IMR-90 (cell line): ENCODE data around the gene MED12L. TPM values are rescaled to one million over a fixed set of nuclear protein-coding genes. Genes with fewer than 3 reads are reported as not detected.
A peak's percentile ranks its signal among the peaks of the same experiment; 100 is the strongest.

Experiments used
- ATAC-seq: fragments of 200-7000 bp; cut with Tn5 transposase; 2 replicates; pipeline ENCODE4 v1.9.1; 2020; ENCODE audit warnings: low read depth, mild to moderate bottlenecking, moderate library complexity
- BruUV-seq: library from RNA; stranded (reverse); fragments of 400-500 nt; replicated peaks from 2 replicates; lab custom pipeline; 2021; lab: Mats Ljungman, UMichigan
- CTCF ChIA-PET: fragments of 300-600 bp; formaldehyde crosslinking; extraction: SDS; loops from one replicate; lab custom pipeline; 2021; ENCODE audit warnings: antibody characterized with exemption; lab: Yijun Ruan, JAX
- POLR2A ChIA-PET: fragments of 300-600 bp; sonication (Branson Sonifier 250); formaldehyde crosslinking; loops from one replicate; lab custom pipeline; 2022; ENCODE audit warnings: antibody characterized with exemption; ENCODE audit not compliant: unreplicated experiment; lab: Charles Lee
- DNase-seq: peaks from one replicate; pipeline ENCODE4 v3.0.0; 2013
- H2AFZ ChIP-seq: replicated peaks from 2 replicates; pipeline ENCODE3; 2013; ENCODE audit warnings: low read length, mild to moderate bottlenecking; ENCODE audit not compliant: poor library complexity
- H2AK5ac ChIP-seq: 2 replicates; pipeline ENCODE4 v1.6.1; 2013; ENCODE audit warnings: low read depth, low read length, inconsistent platforms
- H2AK9ac ChIP-seq: replicated peaks from 2 replicates; pipeline ENCODE3; 2013; ENCODE audit warnings: mild to moderate bottlenecking, low read depth, low read length, moderate library complexity; ENCODE audit not compliant: poor library complexity
- H2BK120ac ChIP-seq: 2 replicates; pipeline ENCODE4 v1.6.1; 2013; ENCODE audit warnings: low read depth, low read length, inconsistent platforms
- H2BK15ac ChIP-seq: 3 replicates; pipeline ENCODE4 v1.6.1; 2013; ENCODE audit warnings: low read depth, low read length, inconsistent platforms
- H2BK20ac ChIP-seq: 2 replicates; pipeline ENCODE4 v1.6.1; 2013; ENCODE audit warnings: low read depth, mild to moderate bottlenecking, inconsistent platforms, low read length, moderate library complexity
- H2BK5ac ChIP-seq: 2 replicates; pipeline ENCODE4 v1.6.1; 2013; ENCODE audit warnings: mild to moderate bottlenecking, low read depth, low read length, inconsistent platforms; ENCODE audit not compliant: poor library complexity, severe bottlenecking
- H3K14ac ChIP-seq: replicated peaks from 2 replicates; pipeline ENCODE4 v1.6.1; 2013; ENCODE audit warnings: low read depth, low read length, inconsistent platforms
- H3K18ac ChIP-seq: 2 replicates; pipeline ENCODE4 v1.6.1; 2013; ENCODE audit warnings: low read depth, low read length, control low read depth
- H3K23ac ChIP-seq: 2 replicates; pipeline ENCODE4 v1.6.1; 2013; ENCODE audit warnings: low read depth, low read length, inconsistent platforms
- H3K27ac ChIP-seq: 2 replicates; pipeline ENCODE4 v1.5.1; 2013; ENCODE audit warnings: mild to moderate bottlenecking, control low read depth, low read length; ENCODE audit not compliant: insufficient read depth
- H3K27me3 ChIP-seq: 2 replicates; pipeline ENCODE4 v1.6.1; 2013; ENCODE audit warnings: low read length; ENCODE audit not compliant: control insufficient read depth, insufficient read depth
- H3K36me3 ChIP-seq: 2 replicates; pipeline ENCODE4 v1.6.1; 2013; ENCODE audit warnings: low read length, mixed read lengths; ENCODE audit not compliant: control insufficient read depth, insufficient read depth
- H3K4ac ChIP-seq: 2 replicates; pipeline ENCODE4 v1.6.1; 2013; ENCODE audit warnings: low read depth, low read length, inconsistent platforms
- H3K4me1 ChIP-seq: 2 replicates; pipeline ENCODE4 v1.6.1; 2013; ENCODE audit warnings: low read length, mixed read lengths; ENCODE audit not compliant: control insufficient read depth, insufficient read depth
- H3K4me2 ChIP-seq: 2 replicates; pipeline ENCODE4 v1.6.1; 2013; ENCODE audit warnings: low read depth, mild to moderate bottlenecking, control low read depth, low read length, moderate library complexity
- H3K4me3 ChIP-seq: 2 replicates; pipeline ENCODE4 v1.5.1; 2013; ENCODE audit warnings: low read depth, mild to moderate bottlenecking, control low read depth, low read length, moderate library complexity; ENCODE audit not compliant: insufficient read depth
- H3K56ac ChIP-seq: 2 replicates; pipeline ENCODE4 v1.6.1; 2013; ENCODE audit warnings: low read length, inconsistent platforms; ENCODE audit not compliant: insufficient read depth; ENCODE audit errors: extremely low read depth
- H3K79me1 ChIP-seq, 2 experiments: 2 replicates each; pipeline ENCODE4 v1.6.1; 2013; ENCODE audit warnings: low read length in 2 of 2, inconsistent platforms in 1 of 2, low read depth in 1 of 2
- H3K9ac ChIP-seq: 2 replicates; pipeline ENCODE4 v1.6.1; 2013; ENCODE audit warnings: low read depth, low read length, control low read depth
- H3K9me1 ChIP-seq: 2 replicates; pipeline ENCODE4 v1.6.1; 2013; ENCODE audit warnings: low read length, inconsistent platforms; ENCODE audit not compliant: insufficient read depth
- H3K9me3 ChIP-seq: 2 replicates; pipeline ENCODE4 v1.6.1; 2013; ENCODE audit warnings: low read length; ENCODE audit not compliant: control insufficient read depth, insufficient read depth
- H4K20me1 ChIP-seq: 2 replicates; pipeline ENCODE4 v1.6.1; 2013; ENCODE audit warnings: low read length, inconsistent platforms; ENCODE audit not compliant: insufficient read depth
- H4K5ac ChIP-seq: 2 replicates; pipeline ENCODE4 v1.6.1; 2013; ENCODE audit warnings: mild to moderate bottlenecking, low read depth, low read length, control low read depth
- H4K8ac ChIP-seq, 2 experiments: 2 replicates each; pipeline ENCODE4 v1.6.1; 2013; ENCODE audit warnings: low read depth in 2 of 2, low read length in 2 of 2, control low read depth in 1 of 2, inconsistent platforms in 1 of 2
- H4K91ac ChIP-seq: 2 replicates; pipeline ENCODE4 v1.6.1; 2013; ENCODE audit warnings: low read depth, low read length, inconsistent platforms; ENCODE audit not compliant: insufficient read depth
- MAFK ChIP-seq: IDR thresholded peaks from 2 replicates; pipeline ENCODE4 v1.6.1; 2012; ENCODE audit warnings: low read depth, low read length, improper control_type of control experiment
- MAZ ChIP-seq: IDR thresholded peaks from 2 replicates; pipeline ENCODE4 v1.6.1; 2012; ENCODE audit warnings: low read depth, mild to moderate bottlenecking, low read length, improper control_type of control experiment, moderate library complexity, borderline replicate concordance
- RAD21 ChIP-seq: IDR thresholded peaks from 2 replicates; pipeline ENCODE4 v1.6.1; 2012; ENCODE audit warnings: low read length, improper control_type of control experiment
- RCOR1 ChIP-seq: IDR thresholded peaks from 2 replicates; pipeline ENCODE4 v1.6.1; 2012; ENCODE audit warnings: mild to moderate bottlenecking, low read length, improper control_type of control experiment; ENCODE audit not compliant: insufficient replicate concordance
- RFX5 ChIP-seq: IDR thresholded peaks from 2 replicates; pipeline ENCODE4 v1.8.0; 2012; ENCODE audit warnings: low read depth, mild to moderate bottlenecking, low read length, moderate library complexity
- WGBS, 2 experiments: methylation state at CpG; one replicate each; pipeline versions ENCODE4 v1.1.5 to v1.1.7; 2013; ENCODE audit warnings: missing lambda C conversion rate in 2 of 2; ENCODE audit not compliant: insufficient read length in 1 of 2; ENCODE audit errors: extremely low coverage in 2 of 2; 5-methylcytosine and 5-hydroxymethylcytosine counted together
- dilution Hi-C: fragments of 300-500 bp; cut with HindIII; formaldehyde crosslinking; loops from one replicate; pipeline ENCODE4 v1.14.3; 2018; ENCODE audit warnings: low sequenced_read_pairs; ENCODE audit not compliant: unreplicated experiment
- in situ Hi-C: fragments of 300-500 bp; cut with MboI; formaldehyde crosslinking; loops from 3 replicates; pipeline ENCODE4 v1.14.3; 2019; ENCODE audit warnings: low sequenced_read_pairs, inconsistent platforms, mixed read lengths
- intact Hi-C: fragments of 100-400 bp; cut with micrococcal nuclease; formaldehyde crosslinking; loops from 2 replicates; pipeline ENCODE4 v1.10.0; 2022
- polyA plus RNA-seq, 3 experiments: library from polyadenylated mRNA; depleted of rRNA; stranded (reverse); fragments of >200 nt; gene quantifications; 2 replicates each; pipeline ENCODE4 v1.2.3, GENCODE V29; 2012; ENCODE audit warnings: low replicate concordance in 1 of 3
- total RNA-seq: library from RNA; depleted of rRNA; stranded (reverse); fragments of >200 nt; gene quantifications from 2 replicates; pipeline ENCODE4 v1.2.3, GENCODE V29; 2012
- TF ChIP-seq, protein P1 (sequence below): conservative IDR thresholded peaks from 2 replicates; pipeline ENCODE4 v1.5.1; 2012; ENCODE audit warnings: mild to moderate bottlenecking, low read depth, low read length, improper control_type of control experiment
- TF ChIP-seq, protein P2 (sequence below): fragments of 150-350 bp; IDR thresholded peaks from 2 replicates; pipeline ENCODE4 v1.6.1; 2016; ENCODE audit warnings: low read depth, mild to moderate bottlenecking, low read length, moderate library complexity, borderline replicate concordance

MED12L gene
- total and polyA plus RNA-seq, 2 of the 4 experiments (the other 2 are of a cell fraction), result 0.05 to 0.18 TPM

DNA sequence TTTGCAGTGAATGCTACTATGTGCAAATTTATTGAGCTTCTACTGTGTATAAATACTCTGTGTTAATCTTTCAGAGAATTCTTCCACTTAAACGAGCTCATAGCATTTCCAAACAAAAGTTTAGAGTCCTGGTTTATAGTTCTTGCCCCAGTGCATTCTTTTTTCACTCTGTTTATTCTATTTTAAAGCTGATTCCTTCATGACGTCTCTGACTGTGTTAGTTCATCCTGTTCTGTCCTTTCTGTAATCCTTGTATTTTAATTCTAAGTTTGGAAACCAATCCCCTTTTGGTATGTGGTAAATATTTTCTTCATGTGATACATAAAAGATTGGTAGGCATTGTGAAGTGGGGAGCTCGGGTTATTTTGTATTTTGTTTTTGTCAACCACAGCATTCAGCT, 174.2 kb downstream of the MED12L start:
- in situ Hi-C loops, result no loop called here
- Histone ChIP-seq H3K9ac (no peak overlapping the region), H3K4ac (peak overlapping the region; percentile 73), H3K27ac (peak overlapping the region; percentile 87), H4K8ac (peak overlapping the region in 1 of 2 experiments; percentile 50; a peak in 1 of 4 replicates), H2BK15ac (no peak overlapping the region), H3K18ac (peak overlapping the region; percentile 84), H3K9me1 (no peaks in the 10 kb centered on the region; the same call in 1 of the 2 replicates), H3K4me3 (no peak overlapping the region), H3K36me3 (no peaks in the 10 kb centered on the region), H2AFZ (no peak overlapping the region), H3K4me2 (peak overlapping the region; percentile 53; the same call in 1 of the 2 replicates), H2AK5ac (peak overlapping the region; percentile 85; the same call in 1 of the 2 replicates), H3K9me3 (no peaks in the 10 kb centered on the region), H3K56ac (no peak overlapping the region), H3K4me1 (peaks cover 8% of the 10 kb centered on the region), H4K5ac (peak overlapping the region; percentile 92), H4K91ac (peak overlapping the region; percentile 82; the same call in 1 of the 2 replicates), H3K27me3 (no peaks in the 10 kb centered on the region), H3K14ac (peak overlapping the region; percentile 70; the same call in 1 of the 2 replicates), H3K79me1 (no peaks in the 10 kb centered on the region), H2BK20ac (0 out of 2 replicates have a peak overlapping the region, but pooled peaks have one; percentile 63), H4K20me1 (no peaks in the 10 kb centered on the region), H2AK9ac (no peak overlapping the region), H3K23ac (no peak overlapping the region), H2BK5ac (peak overlapping the region; percentile 78), H2BK120ac (peak overlapping the region; percentile 81)
- TF ChIP-seq RCOR1 (no peak), MAFK (no peak), RFX5 (no peak), RAD21 (no peak), MAZ (no peak)
- TF ChIP-seq, protein P1, sequence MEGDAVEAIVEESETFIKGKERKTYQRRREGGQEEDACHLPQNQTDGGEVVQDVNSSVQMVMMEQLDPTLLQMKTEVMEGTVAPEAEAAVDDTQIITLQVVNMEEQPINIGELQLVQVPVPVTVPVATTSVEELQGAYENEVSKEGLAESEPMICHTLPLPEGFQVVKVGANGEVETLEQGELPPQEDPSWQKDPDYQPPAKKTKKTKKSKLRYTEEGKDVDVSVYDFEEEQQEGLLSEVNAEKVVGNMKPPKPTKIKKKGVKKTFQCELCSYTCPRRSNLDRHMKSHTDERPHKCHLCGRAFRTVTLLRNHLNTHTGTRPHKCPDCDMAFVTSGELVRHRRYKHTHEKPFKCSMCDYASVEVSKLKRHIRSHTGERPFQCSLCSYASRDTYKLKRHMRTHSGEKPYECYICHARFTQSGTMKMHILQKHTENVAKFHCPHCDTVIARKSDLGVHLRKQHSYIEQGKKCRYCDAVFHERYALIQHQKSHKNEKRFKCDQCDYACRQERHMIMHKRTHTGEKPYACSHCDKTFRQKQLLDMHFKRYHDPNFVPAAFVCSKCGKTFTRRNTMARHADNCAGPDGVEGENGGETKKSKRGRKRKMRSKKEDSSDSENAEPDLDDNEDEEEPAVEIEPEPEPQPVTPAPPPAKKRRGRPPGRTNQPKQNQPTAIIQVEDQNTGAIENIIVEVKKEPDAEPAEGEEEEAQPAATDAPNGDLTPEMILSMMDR, result no peak
- TF ChIP-seq, protein P2, sequence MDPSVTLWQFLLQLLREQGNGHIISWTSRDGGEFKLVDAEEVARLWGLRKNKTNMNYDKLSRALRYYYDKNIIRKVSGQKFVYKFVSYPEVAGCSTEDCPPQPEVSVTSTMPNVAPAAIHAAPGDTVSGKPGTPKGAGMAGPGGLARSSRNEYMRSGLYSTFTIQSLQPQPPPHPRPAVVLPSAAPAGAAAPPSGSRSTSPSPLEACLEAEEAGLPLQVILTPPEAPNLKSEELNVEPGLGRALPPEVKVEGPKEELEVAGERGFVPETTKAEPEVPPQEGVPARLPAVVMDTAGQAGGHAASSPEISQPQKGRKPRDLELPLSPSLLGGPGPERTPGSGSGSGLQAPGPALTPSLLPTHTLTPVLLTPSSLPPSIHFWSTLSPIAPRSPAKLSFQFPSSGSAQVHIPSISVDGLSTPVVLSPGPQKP, result no peak
- CTCF ChIA-PET, result interaction anchor here (0.8 to 1.8 kb wide), 2 partner anchors 21 to 92 kb away, joined by 3 to 7 read pairs; no protein-coding TSS in a partner anchor
- WGBS, 2 experiments, result 20% methylated on average over 1 of the region's 3 CpGs; no CpG with 5 or more reads in 1 of the 2 experiments
- POLR2A ChIA-PET, result no interaction called here
- peak; percentile 94 for ATAC-seq
- DNase-seq, result peak; percentile 64
- intact Hi-C loops, result no loop called here
- no TSS peak for BruUV-seq
- dilution Hi-C loops, result no loop called here
